GM12864 (cell line): ENCODE results near the gene SLC66A1.

Experiments
- DNase-seq: peaks from one replicate; pipeline ENCODE4 v3.0.0-alpha.2; 2011; ENCODE audit warnings: low read depth
- H3K4me3 ChIP-seq: 2 replicates; pipeline ENCODE4 v1.5.1; 2011; ENCODE audit warnings: mild to moderate bottlenecking, low read depth, low read length, control low read depth
- TF ChIP-seq, protein P1 (sequence below): IDR thresholded peaks from 2 replicates; pipeline ENCODE4 v1.5.1; 2011; ENCODE audit warnings: low read depth, mild to moderate bottlenecking, moderate library complexity, low read length, control low read depth, inconsistent platforms; ENCODE audit errors: missing control alignments

SLC66A1 gene

DNA sequence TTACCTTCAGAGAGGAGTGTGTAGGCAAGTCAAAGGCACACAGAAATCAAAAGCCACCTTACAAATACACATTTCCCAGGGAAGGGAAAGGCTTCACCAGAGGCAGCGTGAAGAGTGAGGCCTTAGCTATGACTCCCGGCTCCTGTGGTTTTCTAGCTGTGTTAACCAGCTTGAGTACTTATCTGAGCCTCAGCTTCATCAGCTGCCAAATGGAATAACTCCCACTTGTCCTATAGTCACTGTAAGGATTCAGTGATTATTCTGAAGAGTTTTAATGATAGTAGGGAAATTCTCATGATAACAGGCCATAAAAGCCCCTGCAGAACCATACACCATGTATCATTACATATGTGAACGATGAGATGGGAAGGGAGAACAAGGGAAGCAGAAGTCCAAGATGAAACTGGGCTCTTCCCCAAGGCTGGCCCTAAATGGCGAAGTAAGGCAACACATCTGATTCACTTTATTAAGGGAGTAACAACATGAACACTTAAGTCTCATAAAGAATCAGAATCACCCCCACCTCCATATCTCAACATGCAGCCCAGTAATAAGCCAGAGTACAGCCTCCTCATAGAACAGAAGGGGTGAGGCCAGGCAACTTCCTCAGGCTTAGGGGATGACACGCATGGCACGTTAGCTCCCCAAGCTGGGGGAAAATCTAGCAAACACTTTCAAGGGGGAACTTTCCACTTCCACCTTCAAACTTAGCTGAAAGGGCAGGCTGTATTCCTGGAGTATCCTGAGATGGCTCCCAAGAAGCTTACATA, 63.7 kb downstream of the SLC66A1 start:
- no peak overlapping the region for H3K4me3 ChIP-seq
- TF ChIP-seq, protein P1, sequence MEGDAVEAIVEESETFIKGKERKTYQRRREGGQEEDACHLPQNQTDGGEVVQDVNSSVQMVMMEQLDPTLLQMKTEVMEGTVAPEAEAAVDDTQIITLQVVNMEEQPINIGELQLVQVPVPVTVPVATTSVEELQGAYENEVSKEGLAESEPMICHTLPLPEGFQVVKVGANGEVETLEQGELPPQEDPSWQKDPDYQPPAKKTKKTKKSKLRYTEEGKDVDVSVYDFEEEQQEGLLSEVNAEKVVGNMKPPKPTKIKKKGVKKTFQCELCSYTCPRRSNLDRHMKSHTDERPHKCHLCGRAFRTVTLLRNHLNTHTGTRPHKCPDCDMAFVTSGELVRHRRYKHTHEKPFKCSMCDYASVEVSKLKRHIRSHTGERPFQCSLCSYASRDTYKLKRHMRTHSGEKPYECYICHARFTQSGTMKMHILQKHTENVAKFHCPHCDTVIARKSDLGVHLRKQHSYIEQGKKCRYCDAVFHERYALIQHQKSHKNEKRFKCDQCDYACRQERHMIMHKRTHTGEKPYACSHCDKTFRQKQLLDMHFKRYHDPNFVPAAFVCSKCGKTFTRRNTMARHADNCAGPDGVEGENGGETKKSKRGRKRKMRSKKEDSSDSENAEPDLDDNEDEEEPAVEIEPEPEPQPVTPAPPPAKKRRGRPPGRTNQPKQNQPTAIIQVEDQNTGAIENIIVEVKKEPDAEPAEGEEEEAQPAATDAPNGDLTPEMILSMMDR, result no peak
- no peak for DNase-seq

DNA sequence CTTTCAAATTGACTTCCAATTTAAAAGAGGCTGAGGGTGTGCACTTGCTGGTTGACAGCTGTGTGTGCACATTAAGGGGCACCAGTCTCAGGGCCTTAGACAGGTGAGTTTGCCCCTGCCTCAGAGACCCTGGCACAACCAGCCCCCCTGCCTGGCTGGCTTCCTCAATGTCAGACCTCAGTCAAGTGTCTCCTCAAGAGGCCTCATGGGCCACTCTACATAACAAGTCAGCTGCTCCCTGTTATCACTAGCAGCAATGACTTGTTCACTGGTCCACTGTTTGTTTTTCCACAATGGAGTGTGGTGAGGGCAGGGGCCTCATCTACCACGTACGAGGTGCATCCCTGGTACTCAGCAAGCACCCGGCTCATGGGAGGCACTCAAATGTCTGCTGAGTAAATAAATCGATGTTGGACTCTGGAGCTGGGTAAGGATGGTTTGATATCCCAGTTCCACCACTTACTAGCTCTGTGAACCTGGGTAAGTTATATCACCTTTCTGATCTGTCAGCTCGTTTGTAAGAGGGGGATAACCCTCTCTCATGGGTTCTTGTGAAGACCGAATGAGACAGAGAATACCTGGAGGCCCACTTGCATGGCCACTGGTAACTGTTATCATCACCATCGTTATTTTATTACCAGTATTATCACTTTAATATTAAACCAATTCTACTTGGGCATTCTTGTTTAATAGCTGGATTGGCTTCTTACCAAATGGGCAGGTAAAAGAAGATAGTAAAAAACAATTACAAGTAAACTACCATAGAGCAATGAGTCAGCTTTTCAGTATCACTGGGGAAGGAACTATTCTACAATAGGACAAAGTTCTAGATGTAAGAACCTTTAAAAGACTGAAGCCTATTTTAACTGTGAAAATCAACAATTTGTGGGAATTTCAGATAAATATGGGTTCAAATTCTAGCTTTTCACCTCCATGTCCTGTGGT, 64.6 kb downstream of the SLC66A1 start:
- TF ChIP-seq, protein P1, result no peak
- DNase-seq, result no peak
- no peak overlapping the region for H3K4me3 ChIP-seq

DNA sequence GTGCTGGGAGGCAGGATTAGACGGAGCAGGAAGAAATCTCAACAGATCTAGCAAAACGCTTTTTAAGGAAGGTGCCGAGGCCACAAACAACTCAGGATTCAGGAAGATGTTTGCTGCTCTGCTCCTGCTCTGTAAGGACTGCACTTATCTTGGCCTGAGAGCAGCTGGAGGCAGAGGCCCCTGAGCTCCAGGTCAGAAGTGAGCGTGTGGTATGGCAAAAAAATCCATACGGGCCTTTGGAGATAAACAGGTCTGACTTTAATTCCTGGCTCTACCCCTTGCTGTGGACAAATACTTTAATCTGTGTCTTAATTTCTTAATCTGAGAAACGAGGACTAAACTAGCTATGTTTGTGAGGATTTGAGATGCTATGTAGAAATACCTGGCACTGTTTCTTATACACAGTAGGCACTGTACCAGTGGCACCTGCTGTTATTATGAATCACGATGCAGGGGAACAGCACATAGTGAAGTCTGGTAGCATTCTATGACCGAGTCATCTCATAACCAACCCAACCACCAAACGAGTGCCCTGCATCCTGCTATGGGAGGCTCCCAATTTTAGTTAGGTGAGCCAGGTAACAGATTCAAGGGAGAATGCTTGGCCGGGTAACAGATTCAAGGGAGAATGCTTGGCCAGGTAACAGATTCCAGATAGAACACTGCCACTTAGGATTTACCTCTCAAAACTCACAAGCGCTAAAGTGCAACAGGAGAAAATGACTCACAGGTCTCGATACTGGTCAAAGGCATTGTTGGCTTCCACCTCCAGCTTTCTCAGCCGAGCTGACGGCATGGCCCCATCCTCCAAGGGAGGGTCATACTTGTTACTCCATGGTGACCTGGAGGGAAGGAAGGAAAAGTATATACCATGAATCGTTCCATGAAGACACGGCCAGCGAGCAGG, 65.9 kb downstream of the SLC66A1 start:
- TF ChIP-seq, protein P1, result no peak
- DNase-seq, result no peak
- no peak overlapping the region for H3K4me3 ChIP-seq
